Upper lobe of left lung (tissue), 6 donors: ENCODE measurements around the gene PLEKHA8. TPM values are rescaled to one million over a fixed set of nuclear protein-coding genes. Genes with fewer than 3 reads are reported as not detected.

Experiments used
- ATAC-seq, 2 donors: fragments of 200-7000 bp; cut with Tn5 transposase; one replicate each; pipeline ENCODE4 v1.9.1; 2022; ENCODE audit warnings: mild to moderate bottlenecking in 2 of 2, moderate library complexity in 2 of 2; ENCODE audit not compliant: low FRiP score in 2 of 2
- DNase-seq, 2 donors: peaks; one replicate each; pipeline ENCODE4 v3.0.0-alpha.2; 2019 to 2020
- H3K27ac ChIP-seq, 4 donors: fragments of 200-600 bp; sonication (generic); one replicate each; pipeline ENCODE4 v1.5.1; 2016 to 2019
- H3K27me3 ChIP-seq, 4 donors: fragments of 200-600 bp; sonication (generic); one replicate each; pipeline ENCODE4 v1.5.1; 2017 to 2019
- H3K36me3 ChIP-seq, 4 donors: fragments of 200-600 bp; sonication (generic); one replicate each; pipeline ENCODE4 v1.5.1; 2016 to 2019
- H3K4me1 ChIP-seq, 4 donors: fragments of 200-600 bp; sonication (generic); one replicate each; pipeline ENCODE4 v1.5.1; 2018 to 2019
- H3K4me3 ChIP-seq, 4 donors: fragments of 200-600 bp; sonication (generic); one replicate each; pipeline ENCODE4 v1.5.1; 2017 to 2019; ENCODE audit warnings: mild to moderate bottlenecking in 2 of 4, moderate library complexity in 1 of 4
- H3K9me3 ChIP-seq, 4 donors: fragments of 200-600 bp; sonication (generic); one replicate each; pipeline ENCODE4 v1.5.1; 2018 to 2019
- CTCF ChIP-seq, 6 experiments: fragments of 450-650 bp in 4 of 6; fragments of 200-600 bp in 2 of 6; sonication (generic) in 2 of 6; IDR thresholded peaks; one replicate each; pipeline ENCODE4 v1.5.1; 2016 to 2019; ENCODE audit warnings: antibody characterized with exemption in 6 of 6
- EP300 ChIP-seq, 4 donors: sonication (generic); formaldehyde crosslinking; IDR thresholded peaks; one replicate each; pipeline ENCODE4 v1.5.1; 2017; ENCODE audit warnings: antibody characterized with exemption in 4 of 4, control low read depth in 2 of 4
- POLR2A ChIP-seq, 4 donors: fragments of 450-650 bp; IDR thresholded peaks; one replicate each; pipeline ENCODE4 v1.5.1; 2016 to 2017; ENCODE audit warnings: antibody characterized with exemption in 4 of 4, mild to moderate bottlenecking in 2 of 4
- POLR2AphosphoS5 ChIP-seq, 2 donors: sonication (generic); formaldehyde crosslinking; IDR thresholded peaks; one replicate each; pipeline ENCODE4 v1.5.1; 2017; ENCODE audit warnings: antibody characterized with exemption in 2 of 2
- WGBS, 2 donors: methylation state at CpG; one replicate each; pipeline ENCODE4 v1.1.5; 2017 to 2018; 5-methylcytosine and 5-hydroxymethylcytosine counted together
- total RNA-seq, 6 donors: library from RNA; depleted of rRNA in 4 of 6; stranded (reverse); fragments of >200 nt in 4 of 6; gene quantifications; one replicate each; pipeline versions ENCODE4 v1.1.0 to v1.2.1, GENCODE V29; 2016 to 2021
- donor health status: DM: no; HTN: no; CAD: no; lungs with moderate emphysema.
- donor health status: DM: no; HTN: yes; CAD: no; lungs with severe emphysema.

PLEKHA8 gene
- total RNA-seq, 6 donors from 2014 or later = 5.8 to 22.0 (median 10.8) TPM

GRCh38 chr7:30038196-30038980 is 10.2 kb downstream of the PLEKHA8 start:
- H3K36me3 ChIP-seq = no peaks in the 10 kb centered on the region
- DNase-seq (no peak), ATAC-seq (peak in 1 of 2 donors; percentile 78)
- H3K9me3 ChIP-seq = no peaks in the 10 kb centered on the region
- H3K27me3 ChIP-seq = no peaks in the 10 kb centered on the region
- peaks cover 0 to 3% (median 0%) of the 10 kb centered on the region in 4 donors for H3K4me1 ChIP-seq
- TF ChIP-seq EP300 (IDR thresholded peaks at IDR 0.05) (no peak), POLR2A (IDR thresholded peaks at IDR 0.05) (no peak)
- 80 to 85% methylated on average over 3 of the region's 3 CpGs for WGBS, 2 donors
- H3K27ac ChIP-seq = no peak overlapping the region
- H3K4me3 ChIP-seq = no peak overlapping the region

- peaks cover 0 to 3% (median 0%) of the 10 kb centered on the region in 4 donors for H3K4me1 ChIP-seq
- no peak for DNase-seq
- no peak overlapping the region for H3K4me3 ChIP-seq
- ATAC-seq = no peak
- no peak for TF ChIP-seq EP300 (IDR thresholded peaks at IDR 0.05)
- TF ChIP-seq POLR2A (IDR thresholded peaks at IDR 0.05) = no peak
- no peak for TF ChIP-seq CTCF (IDR thresholded peaks at IDR 0.05)
- TF ChIP-seq POLR2AphosphoS5 (IDR thresholded peaks at IDR 0.05) = no peak
- peaks cover under 1 to 5% (median 3%) of the 10 kb centered on the region in 4 donors for H3K36me3 ChIP-seq
- no peak overlapping the region for H3K27ac ChIP-seq
- no peaks in the 10 kb centered on the region for H3K9me3 ChIP-seq
- H3K27me3 ChIP-seq = no peaks in the 10 kb centered on the region
Observed at GRCh38 chr7:30040938-30041337, 12.7 kb downstream of the PLEKHA8 start.

- WGBS, 2 donors = 87 to 88% methylated on average over 4 of the region's 4 CpGs
- peaks cover 0 to 3% (median 0%) of the 10 kb centered on the region in 4 donors for H3K4me1 ChIP-seq
- H3K4me3 ChIP-seq = no peak overlapping the region
- H3K27ac ChIP-seq = no peak overlapping the region
- no peaks in the 10 kb centered on the region for H3K9me3 ChIP-seq
- no peak for DNase-seq
- no peak for ATAC-seq
- no peaks in the 10 kb centered on the region for H3K27me3 ChIP-seq
- peaks cover 2 to 11% (median 8%) of the 10 kb centered on the region in 4 donors for H3K36me3 ChIP-seq
- no peak for TF ChIP-seq CTCF (IDR thresholded peaks at IDR 0.05)
- no peak for TF ChIP-seq POLR2AphosphoS5 (IDR thresholded peaks at IDR 0.05)
- TF ChIP-seq EP300 (IDR thresholded peaks at IDR 0.05) = no peak
- TF ChIP-seq POLR2A (IDR thresholded peaks at IDR 0.05) = no peak
Observed at GRCh38 chr7:30041526-30042269, 13.5 kb downstream of the PLEKHA8 start.

DNA sequence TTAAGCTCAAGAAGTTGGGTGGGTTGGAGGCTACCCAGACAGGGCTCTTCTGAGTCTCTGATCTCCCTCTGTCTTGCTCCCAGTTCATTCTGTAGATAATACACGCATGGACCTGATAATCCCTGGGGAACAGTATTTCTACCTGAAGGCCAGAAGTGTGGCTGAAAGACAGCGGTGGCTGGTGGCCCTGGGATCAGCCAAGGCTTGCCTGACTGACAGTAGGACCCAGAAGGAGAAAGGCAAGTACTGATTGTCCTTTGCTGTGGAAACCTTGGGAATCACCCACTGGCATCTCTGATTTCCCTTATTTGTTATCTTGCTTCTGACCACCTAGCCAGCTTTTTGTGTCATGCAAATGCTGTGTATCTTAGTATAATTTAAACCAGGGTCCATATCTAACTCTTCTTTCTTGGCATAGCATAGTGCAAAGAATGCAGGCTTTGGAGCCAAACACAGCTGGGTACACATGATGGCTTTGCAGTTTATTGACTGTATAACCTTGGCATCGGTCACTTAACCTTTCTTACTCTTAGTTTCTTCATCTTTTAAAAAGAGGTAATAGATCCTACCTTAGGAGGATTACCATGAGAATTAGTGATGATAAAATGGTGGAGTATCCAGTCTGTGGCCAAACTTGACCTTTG is 18.0 kb downstream of the PLEKHA8 start:
- H3K36me3 ChIP-seq = peaks cover 2 to 42% (median 9%) of the 10 kb centered on the region in 4 donors
- ATAC-seq = no peak

DNA sequence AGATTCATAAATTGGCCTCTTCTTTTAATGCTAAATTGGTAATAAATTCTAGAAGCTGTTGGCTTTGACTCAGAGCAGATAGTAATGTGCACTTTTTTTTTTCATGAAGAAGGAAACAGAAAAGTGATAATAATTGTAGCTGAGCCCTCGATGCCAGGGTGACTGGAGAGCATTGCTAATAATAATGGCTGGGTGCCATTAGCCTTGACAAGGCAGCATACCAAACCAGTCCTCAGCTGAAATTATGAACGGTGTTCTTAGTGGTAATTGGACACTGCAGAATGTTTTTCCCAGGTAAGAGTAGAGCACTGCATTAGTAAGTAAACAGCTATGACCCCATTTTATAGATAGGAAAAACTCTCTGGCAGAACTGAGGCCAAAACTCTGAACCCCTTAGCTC is 18.9 kb downstream of the PLEKHA8 start:
- Histone ChIP-seq H3K36me3 (peaks cover 2 to 45% (median 10%) of the 10 kb centered on the region in 4 donors), H3K27ac (no peak overlapping the region), H3K4me3 (no peak overlapping the region), H3K27me3 (no peaks in the 10 kb centered on the region), H3K9me3 (no peaks in the 10 kb centered on the region), H3K4me1 (no peaks in the 10 kb centered on the region)
- no peak for DNase-seq
- ATAC-seq = no peak
- 65 to 66% methylated on average over 2 of the region's 2 CpGs for WGBS, 2 donors
- no peak for TF ChIP-seq POLR2A (IDR thresholded peaks at IDR 0.05)
- no peak for TF ChIP-seq EP300 (IDR thresholded peaks at IDR 0.05)
- TF ChIP-seq POLR2AphosphoS5 (IDR thresholded peaks at IDR 0.05) = no peak
- TF ChIP-seq CTCF (IDR thresholded peaks at IDR 0.05) = no peak

More for the DNA sequence above, 18.0 kb downstream of the PLEKHA8 start:
- no peak overlapping the region for H3K4me3 ChIP-seq
- no peaks in the 10 kb centered on the region for H3K9me3 ChIP-seq
- no peak overlapping the region for H3K27ac ChIP-seq
- no peak for DNase-seq
- no peaks in the 10 kb centered on the region for H3K4me1 ChIP-seq
- no peaks in the 10 kb centered on the region for H3K27me3 ChIP-seq
- no peak for TF ChIP-seq EP300 (IDR thresholded peaks at IDR 0.05)
- no peak for TF ChIP-seq POLR2A (IDR thresholded peaks at IDR 0.05)
- 95 to 99% methylated on average over 3 of the region's 3 CpGs for WGBS, 2 donors
